ENCODE results near the gene PGM1. TPM values are rescaled to one million over a fixed set of nuclear protein-coding genes. Genes with fewer than 3 reads are reported as not detected.

The PGM1 gene
- total RNA-seq, 1 donor from 2014 or later: 53.9 TPM

- peak; percentile 54 for ATAC-seq
- Histone ChIP-seq H3K4me1 (peaks cover 2% of the 10 kb centered on the region), H3K4me3 (no peak overlapping the region), H3K9me3 (no peaks in the 10 kb centered on the region), H3K27me3 (no peaks in the 10 kb centered on the region), H3K27ac (no peak overlapping the region), H3K36me3 (no peaks in the 10 kb centered on the region)
- intact Hi-C loops (cut with DNase I): loop anchor here (10.0 kb wide), 1 partner anchor 522 kb away; no protein-coding TSS in a partner anchor
- DNase-seq: no peak
- no peak for TF ChIP-seq CTCF (IDR thresholded peaks at IDR 0.05)
Measured at GRCh38 chr1:63612971-63613370, 19.8 kb downstream of the PGM1 start.

- Histone ChIP-seq H3K4me3 (no peak overlapping the region), H3K27me3 (no peaks in the 10 kb centered on the region), H3K27ac (no peak overlapping the region), H3K9me3 (no peaks in the 10 kb centered on the region), H3K4me1 (peaks cover 2% of the 10 kb centered on the region), H3K36me3 (no peaks in the 10 kb centered on the region)
- ATAC-seq (peak; percentile 85), DNase-seq (no peak)
- TF ChIP-seq CTCF (IDR thresholded peaks at IDR 0.05): peak; percentile 90
- intact Hi-C loops (cut with DNase I): loop anchor here (10.0 kb wide), 1 partner anchor 519 kb away; no protein-coding TSS in a partner anchor
Measured at GRCh38 chr1:63615768-63616420, 22.7 kb downstream of the PGM1 start.

- Histone ChIP-seq H3K27me3 (no peaks in the 10 kb centered on the region), H3K4me3 (no peak overlapping the region), H3K36me3 (no peaks in the 10 kb centered on the region), H3K4me1 (peaks cover 7% of the 10 kb centered on the region), H3K9me3 (no peaks in the 10 kb centered on the region), H3K27ac (no peak overlapping the region)
- no peak for TF ChIP-seq CTCF (IDR thresholded peaks at IDR 0.05)
- ATAC-seq (no peak), DNase-seq (no peak)
- intact Hi-C loops (cut with DNase I): loop anchor here (10.0 kb wide), 1 partner anchor 517 kb away; no protein-coding TSS in a partner anchor
Measured at GRCh38 chr1:63617450-63617849, 24.2 kb downstream of the PGM1 start.

GRCh38 chr1:63618011-63618410 lies 24.8 kb downstream of the PGM1 start:
- Histone ChIP-seq H3K9me3 (no peaks in the 10 kb centered on the region), H3K27ac (no peak overlapping the region), H3K4me1 (peaks cover 10% of the 10 kb centered on the region), H3K4me3 (no peak overlapping the region), H3K36me3 (no peaks in the 10 kb centered on the region), H3K27me3 (no peaks in the 10 kb centered on the region)
- DNase-seq (no peak), ATAC-seq (no peak)
- intact Hi-C loops (cut with DNase I): loop anchor here (10.0 kb wide), 1 partner anchor 517 kb away; no protein-coding TSS in a partner anchor
- TF ChIP-seq CTCF (IDR thresholded peaks at IDR 0.05): no peak

GRCh38 chr1:63619558-63619957 lies 26.3 kb downstream of the PGM1 start:
- ATAC-seq: no peak
- intact Hi-C loops (cut with DNase I): loop anchor here (10.0 kb wide), 1 partner anchor 515 kb away; no protein-coding TSS in a partner anchor

More at GRCh38 chr1:63619558-63619957, 26.3 kb downstream of the PGM1 start:
- no peak overlapping the region for H3K4me3 ChIP-seq
- no peaks in the 10 kb centered on the region for H3K36me3 ChIP-seq
- no peaks in the 10 kb centered on the region for H3K9me3 ChIP-seq
- H3K4me1 ChIP-seq: peaks cover 12% of the 10 kb centered on the region
- no peak for TF ChIP-seq CTCF (IDR thresholded peaks at IDR 0.05)
- no peak overlapping the region for H3K27ac ChIP-seq
- no peaks in the 10 kb centered on the region for H3K27me3 ChIP-seq
- no peak for DNase-seq

All from upper lobe of right lung (tissue), 1 donor.